GM23248 (cell line): Measurements from ENCODE around the gene LYST.

Experiments used
- EZH2 ChIP-seq: fragments of 200-600 bp; sonication (generic); IDR thresholded peaks from 2 replicates; pipeline ENCODE4 v1.6.1; 2018; ENCODE audit warnings: antibody characterized with exemption, mild to moderate bottlenecking; ENCODE audit not compliant: insufficient read depth, poor library complexity, severe bottlenecking
- EZH2phosphoT487 ChIP-seq: fragments of 200-600 bp; sonication (generic); IDR thresholded peaks from 2 replicates; pipeline ENCODE4 v1.6.1; 2018; ENCODE audit warnings: antibody characterized with exemption, moderate library complexity, mild to moderate bottlenecking, low read depth; ENCODE audit not compliant: insufficient read depth

DNA sequence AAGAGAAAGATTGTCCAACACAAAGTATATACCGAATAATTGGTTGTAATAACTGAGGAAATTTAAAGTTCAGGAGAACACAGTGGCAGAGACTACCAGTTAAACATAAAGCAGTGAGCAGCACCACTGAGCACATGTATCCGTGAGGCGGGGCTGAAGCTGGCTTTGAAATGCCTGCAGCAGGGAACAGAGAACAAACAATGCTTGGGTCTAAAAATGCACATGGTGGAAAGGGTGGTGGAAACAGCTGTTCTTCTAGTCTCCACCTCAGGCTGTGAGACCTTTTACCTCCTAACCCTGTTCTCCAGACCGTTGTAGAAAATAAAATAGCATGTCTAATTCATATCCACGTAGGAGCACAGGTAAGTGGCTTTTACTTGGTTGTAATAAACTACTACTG, 209.4 kb downstream of the LYST start:
- TF ChIP-seq EZH2 (no peak), EZH2phosphoT487 (no peak)
